NCI-H2171 treated with DMSO at 0.1 percent for 48 hours (cell line): ENCODE data around the gene AK2.
"Not testable (repeated sequence)": the region's sequence is repeated elsewhere in the genome, so short reads cannot be mapped to it uniquely, and the experiment has no call there.

Experiments used
- DNase-seq: peaks from one replicate; lab custom pipeline; 2025; lab: John Stamatoyannopoulos, UW

Gene AK2

DNA sequence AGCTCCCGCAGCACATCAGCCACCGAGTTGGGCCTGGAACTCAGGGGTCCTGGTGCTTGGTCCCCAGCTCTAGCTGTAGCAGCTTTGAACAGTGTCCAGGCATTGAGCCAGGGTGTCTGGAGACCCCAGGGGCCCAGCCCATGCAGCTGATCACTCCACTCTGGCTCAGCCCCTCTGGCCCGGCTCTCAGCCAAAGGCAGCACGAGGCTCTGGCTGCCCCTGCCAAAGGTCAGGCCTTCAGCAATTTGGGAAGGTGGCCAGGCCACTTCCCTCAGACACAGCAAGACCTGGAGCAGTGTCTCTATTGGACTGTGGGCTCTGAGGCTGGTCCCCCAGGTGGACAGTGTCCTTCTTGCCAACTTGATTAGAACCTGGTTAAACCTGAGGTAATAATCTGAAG lies 37.7 kb downstream of the AK2 start:
- DNase-seq = no peak

DNA sequence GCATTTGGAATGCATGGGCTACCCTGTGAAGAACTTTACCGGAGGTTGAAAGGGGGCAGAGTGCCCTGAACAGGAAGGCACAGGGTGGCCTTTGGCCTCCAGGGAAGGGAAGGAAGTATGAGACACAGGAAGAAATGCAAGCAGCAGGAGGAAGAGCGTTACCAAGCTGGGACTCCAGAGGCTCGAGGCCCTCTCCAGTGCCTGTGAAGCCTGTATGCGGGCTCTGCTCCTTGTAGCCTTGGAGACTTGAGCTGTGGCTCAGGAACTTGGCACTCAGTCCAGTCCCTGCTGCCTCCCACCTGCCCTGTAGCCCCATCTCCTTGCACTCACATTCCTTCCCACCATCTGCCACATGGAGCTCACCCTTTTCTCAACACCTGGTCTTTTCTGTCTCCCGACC lies 38.6 kb downstream of the AK2 start:
- DNase-seq = peak; percentile 75

DNA sequence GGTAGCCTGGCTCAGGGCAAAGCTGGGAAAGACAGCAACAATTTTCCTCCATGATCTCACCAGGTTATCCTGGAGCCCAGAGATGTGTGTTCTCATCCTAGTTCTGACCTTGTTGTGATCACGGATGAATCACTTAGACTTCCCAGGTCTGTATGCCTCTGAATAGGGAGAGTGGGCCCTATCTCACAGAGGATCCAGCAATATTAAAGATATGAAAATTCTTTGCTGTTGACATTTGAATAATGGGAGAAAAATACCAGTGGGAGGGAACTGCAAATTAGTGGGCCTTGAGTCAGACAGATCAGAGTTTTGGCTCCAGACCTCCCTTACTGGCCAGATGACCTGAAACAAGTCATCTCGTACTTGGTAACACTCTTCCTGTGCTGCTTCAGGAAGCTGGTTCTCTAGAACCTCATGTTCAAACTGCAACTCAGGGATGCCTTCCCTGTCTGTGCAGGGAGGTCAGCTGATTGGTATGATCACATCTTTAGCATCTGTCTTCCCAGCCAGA lies 39.2 kb downstream of the AK2 start:
- no peak for DNase-seq

- DNase-seq = not testable (repeated sequence)
Measured at GRCh38 chr1:32993324-32993636, 43.4 kb downstream of the AK2 start.

DNA sequence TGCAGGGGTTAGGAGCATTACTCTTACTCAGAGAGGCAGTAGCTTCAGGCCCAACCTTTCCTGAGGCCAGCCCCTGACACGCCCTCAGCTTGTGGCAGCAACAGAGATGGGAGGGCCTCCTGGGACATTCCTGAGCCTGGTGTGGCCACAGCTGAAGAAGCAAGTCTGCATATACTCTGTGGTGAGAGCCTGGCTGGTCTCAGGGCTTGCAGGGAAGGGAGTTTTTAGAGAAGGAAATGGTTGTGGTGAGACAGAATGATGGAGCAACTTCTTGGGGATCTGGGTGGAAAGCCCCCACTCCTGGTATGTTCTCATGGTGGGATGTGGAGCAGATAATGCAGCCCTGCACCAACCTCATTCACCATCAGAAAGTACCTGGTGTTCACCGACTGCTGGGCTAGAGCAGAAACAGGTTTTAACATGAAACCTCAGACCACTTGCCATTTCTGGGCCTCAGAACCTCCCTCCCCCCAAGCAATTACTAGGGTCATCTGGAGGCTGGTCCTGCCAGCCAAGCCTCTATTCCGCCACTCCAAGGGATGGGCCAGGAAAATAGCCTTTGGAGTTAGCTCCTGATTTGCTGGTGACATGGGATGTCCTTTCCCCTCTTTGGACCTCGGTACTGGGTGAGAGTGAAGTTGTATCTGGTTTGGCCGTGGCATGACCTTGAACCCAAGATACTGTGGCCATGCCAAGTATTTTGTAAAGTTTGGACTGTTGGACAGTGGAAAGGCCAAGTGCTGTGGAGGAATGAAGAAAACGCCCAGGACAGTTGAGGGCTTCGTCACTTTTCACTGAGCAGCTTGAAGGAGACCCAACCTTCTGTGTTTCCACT lies 44.0 kb downstream of the AK2 start:
- DNase-seq = no peak

DNA sequence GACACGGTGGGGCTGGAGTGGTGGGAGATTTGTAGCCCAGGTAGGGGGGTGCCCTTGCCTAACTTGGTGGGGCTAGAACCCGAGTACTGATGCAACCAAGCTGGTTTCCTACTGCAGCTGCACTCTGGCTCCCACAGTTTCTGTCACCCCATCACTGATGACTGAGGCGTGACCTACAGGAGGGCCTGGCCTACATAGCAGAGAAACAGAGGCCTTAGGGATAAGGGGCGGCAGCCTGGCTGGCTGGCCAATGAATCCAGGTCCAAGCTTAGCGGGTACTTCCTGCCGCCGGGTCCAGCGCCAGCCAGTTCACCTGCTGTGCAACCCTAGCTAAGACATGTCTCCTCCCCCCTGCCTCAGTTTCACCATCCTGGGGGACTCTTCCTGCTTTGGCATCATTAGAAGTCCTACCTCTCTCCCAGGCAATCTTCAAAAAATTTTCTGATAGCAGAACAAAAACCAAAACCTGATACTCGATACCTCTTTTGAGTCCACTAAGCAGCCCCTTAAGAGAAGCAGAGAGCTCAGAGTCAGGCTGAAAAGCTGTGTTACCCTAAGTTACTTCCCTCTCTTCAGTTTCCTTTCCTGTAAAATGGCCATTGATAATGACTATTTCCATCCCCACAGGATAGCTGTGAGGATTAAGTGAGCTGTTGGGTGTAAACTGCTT lies 44.7 kb downstream of the AK2 start:
- no peak for DNase-seq

- DNase-seq = no peak
Measured at GRCh38 chr1:32991386-32991785, 45.3 kb downstream of the AK2 start.

DNA sequence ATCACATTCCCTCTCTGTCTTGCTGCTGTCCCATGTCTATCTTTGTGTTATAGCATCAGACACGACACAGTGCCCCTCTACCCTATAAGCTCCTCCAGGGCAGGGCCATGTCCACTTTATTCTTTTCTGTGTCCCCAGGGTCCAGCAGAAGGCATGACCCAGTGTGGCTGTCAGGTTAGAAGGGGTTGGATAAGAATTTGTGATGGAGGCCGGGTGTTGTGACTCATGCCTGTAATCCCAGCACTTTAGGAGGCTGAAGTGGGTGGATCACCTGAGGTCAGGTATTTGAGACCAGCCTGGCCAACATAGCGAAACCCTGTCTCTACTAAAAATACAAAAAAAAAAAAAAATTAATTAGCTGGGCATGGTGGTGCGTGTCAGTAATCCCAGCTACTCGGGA lies 45.8 kb downstream of the AK2 start:
- DNase-seq = no peak

GRCh38 chr1:32989160-32990050 lies 47.3 kb downstream of the AK2 start:
- DNase-seq = no peak

GRCh38 chr1:32988665-32989064 lies 48.0 kb downstream of the AK2 start:
- no peak for DNase-seq

- DNase-seq = no peak
Measured at GRCh38 chr1:32985226-32985625, 51.5 kb downstream of the AK2 start.

GRCh38 chr1:32984455-32985171 lies 52.1 kb downstream of the AK2 start:
- no peak for DNase-seq

GRCh38 chr1:32984090-32984454 lies 52.6 kb downstream of the AK2 start:
- no peak for DNase-seq

- DNase-seq = no peak
Measured at GRCh38 chr1:32983020-32983419, 53.7 kb downstream of the AK2 start.

- DNase-seq = no peak
Measured at GRCh38 chr1:32981003-32981901, 55.4 kb downstream of the AK2 start.

- no peak for DNase-seq
Measured at GRCh38 chr1:32980080-32980479, 56.6 kb downstream of the AK2 start.

DNA sequence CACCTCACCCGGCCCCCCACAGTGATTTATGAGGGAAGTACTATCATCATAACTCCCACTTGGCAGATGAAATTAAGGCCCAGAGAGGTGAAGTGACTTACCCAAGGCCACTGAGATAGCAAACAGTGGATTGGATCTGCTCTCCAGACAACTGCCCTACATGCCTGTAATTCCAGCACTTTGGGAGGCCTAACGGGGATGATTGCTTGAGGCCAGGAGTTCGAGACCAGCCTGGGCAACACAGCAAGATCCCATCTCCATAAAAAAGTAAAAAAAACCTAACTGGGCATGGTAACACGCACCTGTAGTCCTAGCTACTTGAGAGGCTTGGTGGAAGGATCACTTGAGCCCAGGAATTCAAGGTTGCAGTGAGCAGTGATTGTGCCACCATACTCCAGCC lies 57.8 kb downstream of the AK2 start:
- no peak for DNase-seq

- no peak for DNase-seq
Measured at GRCh38 chr1:32977546-32978087, 59.1 kb downstream of the AK2 start.

- DNase-seq = not testable (repeated sequence)
Measured at GRCh38 chr1:32975055-32975454, 61.6 kb downstream of the AK2 start.

GRCh38 chr1:32973458-32973857 lies 63.2 kb downstream of the AK2 start:
- not testable (repeated sequence) for DNase-seq
